ENCODE results near the gene PITX1.

The PITX1 gene

GRCh38 chr5:135036405-135036804 is 2.4 kb upstream of the PITX1 start:
- Histone ChIP-seq H4K20me1 (ENCODE audit: insufficient read depth, low read length) (0 out of 2 replicates have a peak, but pooled peaks cover 3% of the 10 kb centered on the region), H3K27me3 (ENCODE audit: low read depth, low read length) (no peaks in the 10 kb centered on the region), H3K4me3 (ENCODE audit: low read length) (no peak overlapping the region), H2AFZ (ENCODE audit: low read depth, low read length) (no peak overlapping the region), H3K79me2 (ENCODE audit: low read length) (peaks cover 32% of the 10 kb centered on the region), H3K9me3 (ENCODE audit: insufficient read depth, low read length) (no peaks in the 10 kb centered on the region), H3K36me3 (replicated peaks; ENCODE audit: low read depth, low read length) (no peaks in the 10 kb centered on the region), H3K4me1 (ENCODE audit: low read length) (peaks cover 12% of the 10 kb centered on the region), H3K27ac (ENCODE audit: low read length) (no peak overlapping the region), H3K9ac (ENCODE audit: low read length) (no peak overlapping the region), H3K4me2 (ENCODE audit: low read length) (no peak overlapping the region)
- TF ChIP-seq EZH2phosphoT487 (IDR thresholded peaks at IDR 0.05; ENCODE audit: low read depth) (no peak), CTCF (IDR thresholded peaks at IDR 0.05; ENCODE audit: low read depth, low read length) (no peak)

DNA sequence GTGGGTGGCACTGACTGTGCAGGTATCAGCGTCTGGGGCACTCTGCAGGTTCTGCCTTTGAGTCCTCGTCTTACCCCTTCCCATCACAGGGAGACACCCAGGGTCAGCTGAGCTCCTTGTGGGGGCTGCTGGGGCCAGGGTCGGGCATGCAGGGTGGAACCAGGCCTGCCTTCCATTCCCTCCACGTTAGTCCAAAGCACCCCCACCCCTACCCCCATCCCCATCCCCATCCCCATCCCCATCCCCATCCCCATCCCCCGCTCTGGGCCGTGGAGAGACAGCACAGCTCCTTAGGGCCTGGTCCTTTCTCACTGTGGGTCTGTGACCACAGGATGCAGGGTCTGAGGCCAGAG is 1.6 kb upstream of the PITX1 start:
- Histone ChIP-seq H3K27ac (ENCODE audit: low read length) (no peak overlapping the region), H3K4me1 (ENCODE audit: low read length) (peaks cover 12% of the 10 kb centered on the region), H3K79me2 (ENCODE audit: low read length) (peaks cover 40% of the 10 kb centered on the region), H2AFZ (ENCODE audit: low read depth, low read length) (no peak overlapping the region), H3K4me3 (ENCODE audit: low read length) (no peak overlapping the region), H3K36me3 (replicated peaks; ENCODE audit: low read depth, low read length) (no peaks in the 10 kb centered on the region), H3K4me2 (ENCODE audit: low read length) (no peak overlapping the region), H3K27me3 (ENCODE audit: low read depth, low read length) (no peaks in the 10 kb centered on the region), H4K20me1 (ENCODE audit: insufficient read depth, low read length) (0 out of 2 replicates have a peak, but pooled peaks cover 3% of the 10 kb centered on the region), H3K9ac (ENCODE audit: low read length) (no peak overlapping the region), H3K9me3 (ENCODE audit: insufficient read depth, low read length) (no peaks in the 10 kb centered on the region)
- TF ChIP-seq CTCF (IDR thresholded peaks at IDR 0.05; ENCODE audit: low read depth, low read length) (no peak), EZH2phosphoT487 (IDR thresholded peaks at IDR 0.05; ENCODE audit: low read depth) (no peak)

DNA sequence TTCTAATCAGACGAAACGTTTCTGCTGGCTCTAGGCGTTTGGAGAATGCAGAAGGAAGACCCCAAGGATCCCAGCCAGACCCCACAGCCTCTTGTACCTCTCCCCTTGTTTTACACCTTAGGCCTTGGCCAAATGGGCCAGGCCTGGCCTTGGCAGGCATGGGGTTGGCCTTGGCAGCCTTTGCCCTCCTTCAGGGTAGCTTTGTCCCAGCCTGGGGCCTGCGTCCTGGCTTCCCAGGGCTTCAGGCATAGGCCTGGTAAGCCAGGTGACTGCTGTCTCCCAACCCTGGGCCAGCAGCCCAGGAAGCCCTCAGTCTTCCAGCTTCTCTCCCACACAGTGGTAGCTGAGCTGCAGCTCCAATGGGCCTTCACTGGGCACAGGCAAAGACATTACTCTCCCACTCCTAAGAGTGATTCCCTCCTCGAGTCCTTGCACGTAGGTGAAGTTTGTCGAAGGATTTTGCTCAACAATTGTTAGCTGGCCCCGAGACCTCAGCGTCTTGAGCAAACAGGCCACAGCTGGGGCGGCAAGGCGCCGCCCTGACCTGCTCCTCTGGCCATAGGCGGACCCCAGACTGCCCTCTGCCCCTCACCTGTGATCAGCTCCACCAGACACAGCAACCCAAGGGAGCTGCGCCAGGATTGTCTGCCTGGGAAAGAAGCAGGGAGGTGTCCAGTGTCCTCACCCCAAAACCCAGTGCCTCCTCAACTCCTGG is 1.1 kb upstream of the PITX1 start:
- no peaks in the 10 kb centered on the region for H3K27me3 ChIP-seq (ENCODE audit: low read depth, low read length)
- peak overlapping the region; percentile 100 for H3K9ac ChIP-seq (ENCODE audit: low read length)
- 0 out of 2 replicates have a peak overlapping the region, but pooled peaks have one; percentile 74 for H2AFZ ChIP-seq (ENCODE audit: low read depth, low read length)
- peaks cover 45% of the 10 kb centered on the region for H3K79me2 ChIP-seq (ENCODE audit: low read length)
- no peaks in the 10 kb centered on the region for H3K9me3 ChIP-seq (ENCODE audit: insufficient read depth, low read length)
- H4K20me1 ChIP-seq (ENCODE audit: insufficient read depth, low read length): 0 out of 2 replicates have a peak, but pooled peaks cover 3% of the 10 kb centered on the region
- no peak for TF ChIP-seq EZH2phosphoT487 (IDR thresholded peaks at IDR 0.05; ENCODE audit: low read depth)
- TF ChIP-seq CTCF (IDR thresholded peaks at IDR 0.05; ENCODE audit: low read depth, low read length): no peak
- no peaks in the 10 kb centered on the region for H3K36me3 ChIP-seq (replicated peaks; ENCODE audit: low read depth, low read length)
- peak overlapping the region; percentile 95 for H3K4me2 ChIP-seq (ENCODE audit: low read length)
- no peak overlapping the region for H3K27ac ChIP-seq (ENCODE audit: low read length)
- H3K4me1 ChIP-seq (ENCODE audit: low read length): peaks cover 12% of the 10 kb centered on the region
- peak overlapping the region; percentile 100 for H3K4me3 ChIP-seq (ENCODE audit: low read length)

DNA sequence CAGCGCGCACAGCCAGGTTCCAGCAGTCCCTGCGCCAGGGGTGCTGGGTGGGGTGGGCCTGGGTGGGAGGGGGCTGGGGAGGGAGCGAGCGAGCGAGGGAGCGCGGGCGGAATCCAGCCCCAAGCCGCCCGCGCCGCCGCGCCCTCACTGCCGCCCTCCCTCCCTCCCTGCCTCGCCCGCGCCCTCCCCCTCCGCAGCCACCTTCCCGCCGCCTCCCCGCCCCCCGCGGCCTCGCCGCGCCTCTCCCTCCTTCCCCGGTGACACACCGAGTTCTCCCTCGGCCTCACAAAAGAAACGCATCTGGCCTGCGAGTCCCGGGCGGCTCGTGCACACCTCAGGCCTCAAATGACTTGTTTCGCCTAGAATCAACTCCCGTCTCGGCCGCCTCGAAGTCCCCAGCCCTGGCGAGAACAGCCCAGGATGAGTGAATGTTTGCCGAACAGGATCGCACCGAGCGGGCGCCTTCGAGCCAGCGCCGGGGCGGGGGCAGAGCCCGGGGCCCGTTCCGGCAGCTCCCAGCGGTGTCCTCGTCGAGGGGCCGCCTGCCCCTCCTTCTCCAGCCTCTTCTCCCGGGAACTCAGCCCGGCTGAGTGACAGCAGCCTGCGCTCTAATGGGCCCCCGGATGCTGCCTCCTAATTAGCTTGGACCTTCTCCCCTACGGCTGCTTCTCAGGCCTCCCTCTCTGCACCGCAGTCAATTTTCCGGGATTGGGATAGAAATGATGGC is 371 bp upstream of the PITX1 start:
- no peaks in the 10 kb centered on the region for H3K27me3 ChIP-seq (ENCODE audit: low read depth, low read length)
- H3K27ac ChIP-seq (ENCODE audit: low read length): peak overlapping the region; percentile 70
- H3K79me2 ChIP-seq (ENCODE audit: low read length): peaks cover 45% of the 10 kb centered on the region

More for the DNA sequence above, 371 bp upstream of the PITX1 start:
- Histone ChIP-seq H3K9me3 (ENCODE audit: insufficient read depth, low read length) (no peaks in the 10 kb centered on the region), H3K36me3 (replicated peaks; ENCODE audit: low read depth, low read length) (no peaks in the 10 kb centered on the region), H3K4me2 (ENCODE audit: low read length) (peak overlapping the region; percentile 95), H2AFZ (ENCODE audit: low read depth, low read length) (peak overlapping the region; percentile 74), H3K4me1 (ENCODE audit: low read length) (peaks cover 12% of the 10 kb centered on the region), H3K9ac (ENCODE audit: low read length) (peak overlapping the region; percentile 100), H3K4me3 (ENCODE audit: low read length) (peak overlapping the region; percentile 100), H4K20me1 (ENCODE audit: insufficient read depth, low read length) (0 out of 2 replicates have a peak, but pooled peaks cover 3% of the 10 kb centered on the region)
- no peak for TF ChIP-seq EZH2phosphoT487 (IDR thresholded peaks at IDR 0.05; ENCODE audit: low read depth)
- no peak for TF ChIP-seq CTCF (IDR thresholded peaks at IDR 0.05; ENCODE audit: low read depth, low read length)
